ENCODE results near the gene GPR61. TPM values are rescaled to one million over a fixed set of nuclear protein-coding genes. Genes with fewer than 3 reads are reported as not detected.

GPR61 gene
- total and polyA plus RNA-seq, 2 donors, result 0.07 to 0.42 TPM

- DNase-seq (ENCODE audit: low read depth in 6 of 9, low spot score in 9 of 9), result no peak
- H3K4me1 ChIP-seq (ENCODE audit: control insufficient read depth in 2 of 2, insufficient read depth in 2 of 2, low read length in 2 of 2), result peaks cover 45 to 80% of the 10 kb centered on the region in 2 donors
- H3K4me3 ChIP-seq (ENCODE audit: low read length in 2 of 2), result no peak overlapping the region
- H3K9me3 ChIP-seq (ENCODE audit: control insufficient read depth in 2 of 2, insufficient read depth in 1 of 2, low read length in 1 of 2), result no peaks in the 10 kb centered on the region
- H3K27ac ChIP-seq (ENCODE audit: low read depth in 1 of 2, low read length in 1 of 2), result peak overlapping the region; percentile 26 to 75
- peaks cover 36 to 41% of the 10 kb centered on the region in 2 donors for H3K36me3 ChIP-seq (ENCODE audit: control insufficient read depth in 2 of 2, insufficient read depth in 2 of 2, low read length in 1 of 2)
- H3K27me3 ChIP-seq (ENCODE audit: control insufficient read depth in 2 of 2, insufficient read depth in 1 of 2, low read length in 1 of 2), result no peaks in the 10 kb centered on the region
- WGBS, result 85% methylated on average over 9 of the region's 9 CpGs
Observed at GRCh38 chr1:109497449-109498160, 42.1 kb upstream of the GPR61 start.

DNA sequence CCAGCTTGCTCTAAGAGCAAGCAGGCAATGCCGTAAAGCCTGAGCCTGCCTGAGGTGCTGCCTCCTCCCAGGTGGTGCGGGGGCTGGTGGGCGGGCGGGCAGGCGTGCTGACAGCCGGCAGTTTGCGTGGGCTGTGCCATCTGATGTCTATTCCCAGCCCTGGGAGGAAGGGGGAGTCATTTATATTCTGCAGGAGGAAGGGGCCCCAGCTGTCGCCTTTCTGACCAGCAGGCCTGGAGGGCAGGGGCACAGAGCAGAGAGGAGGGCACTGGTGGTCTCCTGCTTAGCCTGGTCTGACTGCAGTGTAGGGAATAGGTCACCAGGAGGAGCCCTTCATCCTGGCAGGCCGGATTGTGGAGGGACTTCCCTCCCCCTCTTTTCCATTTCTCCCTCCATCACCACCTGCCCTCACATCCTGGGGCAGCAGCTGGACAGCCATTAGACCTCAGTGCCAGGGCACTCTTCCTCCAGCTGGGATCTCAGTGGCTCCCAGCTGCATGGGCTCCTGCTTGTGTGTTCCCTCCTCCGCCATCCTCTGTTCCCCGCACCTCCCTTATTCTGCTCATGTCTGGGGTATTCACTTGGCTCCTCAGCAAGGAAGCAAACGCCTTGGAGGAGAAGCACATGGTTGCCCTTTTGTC is 41.4 kb upstream of the GPR61 start:
- Histone ChIP-seq H3K27ac (ENCODE audit: low read depth in 1 of 2, low read length in 1 of 2) (peak overlapping the region; percentile 26 to 75), H3K27me3 (ENCODE audit: control insufficient read depth in 2 of 2, insufficient read depth in 1 of 2, low read length in 1 of 2) (no peaks in the 10 kb centered on the region), H3K9me3 (ENCODE audit: control insufficient read depth in 2 of 2, insufficient read depth in 1 of 2, low read length in 1 of 2) (no peaks in the 10 kb centered on the region), H3K4me3 (ENCODE audit: low read length in 2 of 2) (no peak overlapping the region), H3K36me3 (ENCODE audit: control insufficient read depth in 2 of 2, insufficient read depth in 2 of 2, low read length in 1 of 2) (peaks cover 36 to 41% of the 10 kb centered on the region in 2 donors), H3K4me1 (ENCODE audit: control insufficient read depth in 2 of 2, insufficient read depth in 2 of 2, low read length in 2 of 2) (peaks cover 48 to 84% of the 10 kb centered on the region in 2 donors)
- peak in 2 of 9 donors; percentile 59 to 60 for DNase-seq (ENCODE audit: low read depth in 6 of 9, low spot score in 9 of 9)
- 91% methylated on average over 12 of the region's 12 CpGs for WGBS

- no peak overlapping the region for H3K4me3 ChIP-seq (ENCODE audit: low read length in 2 of 2)
- DNase-seq (ENCODE audit: low read depth in 6 of 9, low spot score in 9 of 9), result no peak
- WGBS, result 93% methylated on average over 7 of the region's 7 CpGs
- H3K9me3 ChIP-seq (ENCODE audit: control insufficient read depth in 2 of 2, insufficient read depth in 1 of 2, low read length in 1 of 2), result no peaks in the 10 kb centered on the region
- H3K27ac ChIP-seq (ENCODE audit: low read depth in 1 of 2, low read length in 1 of 2), result no peak overlapping the region
- no peaks in the 10 kb centered on the region for H3K27me3 ChIP-seq (ENCODE audit: control insufficient read depth in 2 of 2, insufficient read depth in 1 of 2, low read length in 1 of 2)
- H3K36me3 ChIP-seq (ENCODE audit: control insufficient read depth in 2 of 2, insufficient read depth in 2 of 2, low read length in 1 of 2), result peaks cover 36 to 41% of the 10 kb centered on the region in 2 donors
- H3K4me1 ChIP-seq (ENCODE audit: control insufficient read depth in 2 of 2, insufficient read depth in 2 of 2, low read length in 2 of 2), result peaks cover 50 to 86% of the 10 kb centered on the region in 2 donors
Observed at GRCh38 chr1:109499081-109499480, 40.6 kb upstream of the GPR61 start.

DNA sequence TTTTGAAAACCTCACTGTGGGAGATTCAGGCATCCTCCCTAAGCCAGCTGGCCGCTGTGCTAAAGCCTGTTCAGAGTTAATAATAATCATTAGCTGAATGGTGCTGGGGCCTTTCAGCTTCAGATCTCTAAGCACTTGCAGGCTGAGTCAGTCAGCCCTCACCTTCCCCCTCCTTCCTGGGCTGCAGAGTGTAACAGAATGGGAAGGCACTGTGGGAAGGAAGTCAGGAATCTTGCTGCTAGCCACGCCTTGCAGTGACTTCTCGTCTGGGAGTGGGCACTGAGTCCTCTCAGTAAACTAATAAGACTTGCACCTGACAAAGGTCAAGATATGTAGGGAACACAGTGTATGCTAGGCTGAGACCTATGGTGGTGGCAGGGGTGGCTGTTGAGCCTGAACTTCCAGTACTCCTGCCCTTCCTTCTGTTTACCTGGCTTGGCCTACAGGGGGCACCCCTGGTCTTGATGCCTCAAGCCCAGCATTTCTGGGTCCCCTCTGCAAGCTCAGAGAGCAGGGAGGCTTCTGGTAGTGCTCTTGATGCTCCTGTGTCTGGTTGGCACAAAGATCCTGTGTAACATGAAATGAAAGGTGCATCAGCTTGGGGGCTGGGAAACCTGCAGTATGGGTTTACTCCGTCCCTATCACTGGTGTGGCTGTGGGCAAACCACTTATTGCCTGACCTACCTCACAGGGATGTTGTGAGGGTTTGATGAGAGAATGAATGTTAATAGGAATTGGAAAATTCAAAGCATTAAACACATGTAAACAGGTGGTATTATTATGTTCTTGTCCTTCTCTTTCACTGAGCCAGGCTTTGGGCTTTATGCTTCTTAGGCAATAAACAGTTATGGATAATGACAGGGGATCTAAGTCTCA is 39.8 kb upstream of the GPR61 start:
- Histone ChIP-seq H3K4me1 (ENCODE audit: control insufficient read depth in 2 of 2, insufficient read depth in 2 of 2, low read length in 2 of 2) (peaks cover 52 to 88% of the 10 kb centered on the region in 2 donors), H3K36me3 (ENCODE audit: control insufficient read depth in 2 of 2, insufficient read depth in 2 of 2, low read length in 1 of 2) (peaks cover 40 to 41% of the 10 kb centered on the region in 2 donors), H3K27ac (ENCODE audit: low read depth in 1 of 2, low read length in 1 of 2) (peak overlapping the region; percentile 10 to 99), H3K4me3 (ENCODE audit: low read length in 2 of 2) (no peak overlapping the region), H3K9me3 (ENCODE audit: control insufficient read depth in 2 of 2, insufficient read depth in 1 of 2, low read length in 1 of 2) (no peaks in the 10 kb centered on the region), H3K27me3 (ENCODE audit: control insufficient read depth in 2 of 2, insufficient read depth in 1 of 2, low read length in 1 of 2) (no peaks in the 10 kb centered on the region)
- DNase-seq (ENCODE audit: low read depth in 6 of 9, low spot score in 9 of 9), result peak in 5 of 9 donors; percentile 62 to 87 (median 73)
- WGBS, result 91% methylated on average over 4 of the region's 4 CpGs

DNA sequence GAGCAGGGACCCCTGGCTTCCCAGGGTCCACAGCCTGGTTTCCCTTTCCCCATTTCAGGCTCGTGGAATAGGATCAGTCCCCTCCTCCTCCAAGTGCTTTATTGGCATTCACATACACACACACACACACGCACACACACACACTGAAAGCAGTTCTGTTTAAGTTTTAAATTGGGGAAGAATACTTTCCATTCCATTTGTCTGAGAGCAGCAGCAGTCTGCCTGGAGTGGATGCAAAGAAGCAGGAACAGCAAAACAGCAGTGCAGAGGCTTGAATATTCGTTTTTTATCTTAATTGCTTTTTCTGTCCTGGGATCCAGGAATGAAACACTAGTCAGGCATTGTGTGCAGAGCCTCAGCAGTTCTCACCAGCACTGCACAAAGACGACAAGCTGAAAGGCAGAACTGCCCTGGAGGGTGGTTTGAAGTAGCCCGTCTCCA is 38.7 kb upstream of the GPR61 start:
- peak overlapping the region; percentile 97 to 99 for H3K27ac ChIP-seq (ENCODE audit: low read depth in 1 of 2, low read length in 1 of 2)
- no peak for DNase-seq (ENCODE audit: low read depth in 6 of 9, low spot score in 9 of 9)
- 89% methylated on average over 5 of the region's 5 CpGs for WGBS
- H3K27me3 ChIP-seq (ENCODE audit: control insufficient read depth in 2 of 2, insufficient read depth in 1 of 2, low read length in 1 of 2), result no peaks in the 10 kb centered on the region
- H3K9me3 ChIP-seq (ENCODE audit: control insufficient read depth in 2 of 2, insufficient read depth in 1 of 2, low read length in 1 of 2), result no peaks in the 10 kb centered on the region
- H3K4me1 ChIP-seq (ENCODE audit: control insufficient read depth in 2 of 2, insufficient read depth in 2 of 2, low read length in 2 of 2), result peaks cover 49 to 88% of the 10 kb centered on the region in 2 donors
- peaks cover 35 to 36% of the 10 kb centered on the region in 2 donors for H3K36me3 ChIP-seq (ENCODE audit: control insufficient read depth in 2 of 2, insufficient read depth in 2 of 2, low read length in 1 of 2)
- no peak overlapping the region for H3K4me3 ChIP-seq (ENCODE audit: low read length in 2 of 2)

- 72% methylated on average over 5 of the region's 5 CpGs for WGBS
- peak in 1 of 9 donors; percentile 70 for DNase-seq (ENCODE audit: low read depth in 6 of 9, low spot score in 9 of 9)
- H3K27ac ChIP-seq (ENCODE audit: low read depth in 1 of 2, low read length in 1 of 2), result peak overlapping the region; percentile 97 to 99
- peaks cover 49 to 85% of the 10 kb centered on the region in 2 donors for H3K4me1 ChIP-seq (ENCODE audit: control insufficient read depth in 2 of 2, insufficient read depth in 2 of 2, low read length in 2 of 2)
- no peaks in the 10 kb centered on the region for H3K27me3 ChIP-seq (ENCODE audit: control insufficient read depth in 2 of 2, insufficient read depth in 1 of 2, low read length in 1 of 2)
- peaks cover 26 to 29% of the 10 kb centered on the region in 2 donors for H3K36me3 ChIP-seq (ENCODE audit: control insufficient read depth in 2 of 2, insufficient read depth in 2 of 2, low read length in 1 of 2)
- H3K4me3 ChIP-seq (ENCODE audit: low read length in 2 of 2), result peak overlapping the region; percentile 24 to 30
- H3K9me3 ChIP-seq (ENCODE audit: control insufficient read depth in 2 of 2, insufficient read depth in 1 of 2, low read length in 1 of 2), result no peaks in the 10 kb centered on the region
Observed at GRCh38 chr1:109501644-109502363, 37.9 kb upstream of the GPR61 start.

GRCh38 chr1:109502364-109502851 is 37.3 kb upstream of the GPR61 start:
- Histone ChIP-seq H3K27ac (ENCODE audit: low read depth in 1 of 2, low read length in 1 of 2) (peak overlapping the region; percentile 97 to 99), H3K4me1 (ENCODE audit: control insufficient read depth in 2 of 2, insufficient read depth in 2 of 2, low read length in 2 of 2) (peaks cover 49 to 79% of the 10 kb centered on the region in 2 donors), H3K4me3 (ENCODE audit: low read length in 2 of 2) (peak overlapping the region; percentile 33 to 43), H3K27me3 (ENCODE audit: control insufficient read depth in 2 of 2, insufficient read depth in 1 of 2, low read length in 1 of 2) (no peaks in the 10 kb centered on the region), H3K9me3 (ENCODE audit: control insufficient read depth in 2 of 2, insufficient read depth in 1 of 2, low read length in 1 of 2) (no peaks in the 10 kb centered on the region), H3K36me3 (ENCODE audit: control insufficient read depth in 2 of 2, insufficient read depth in 2 of 2, low read length in 1 of 2) (peaks cover 23% of the 10 kb centered on the region in 2 donors)
- DNase-seq (ENCODE audit: low read depth in 6 of 9, low spot score in 9 of 9), result peak in 8 of 9 donors; percentile 62 to 93 (median 80)
- 11% methylated on average over 3 of the region's 3 CpGs for WGBS

- Histone ChIP-seq H3K27me3 (ENCODE audit: control insufficient read depth in 2 of 2, insufficient read depth in 1 of 2, low read length in 1 of 2) (peaks cover 0 to 9% of the 10 kb centered on the region in 2 donors), H3K4me3 (ENCODE audit: low read length in 2 of 2) (no peak overlapping the region), H3K27ac (ENCODE audit: low read depth in 1 of 2, low read length in 1 of 2) (peak overlapping the region; percentile 1 to 71), H3K9me3 (ENCODE audit: control insufficient read depth in 2 of 2, insufficient read depth in 1 of 2, low read length in 1 of 2) (no peaks in the 10 kb centered on the region), H3K36me3 (ENCODE audit: control insufficient read depth in 2 of 2, insufficient read depth in 2 of 2, low read length in 1 of 2) (peaks cover 12 to 19% of the 10 kb centered on the region in 2 donors), H3K4me1 (ENCODE audit: control insufficient read depth in 2 of 2, insufficient read depth in 2 of 2, low read length in 2 of 2) (peaks cover 41 to 66% of the 10 kb centered on the region in 2 donors)
- 90% methylated on average over 5 of the region's 5 CpGs for WGBS
- no peak for DNase-seq (ENCODE audit: low read depth in 6 of 9, low spot score in 9 of 9)
Observed at GRCh38 chr1:109503935-109504334, 35.7 kb upstream of the GPR61 start.
